GM12891 (cell line): ENCODE results near the gene JMJD8.

Source experiments
- DNase-seq: peaks from one replicate; pipeline ENCODE4 v3.0.0; 2011; ENCODE audit warnings: low spot score; ENCODE audit not compliant: insufficient read length
- FAIRE-seq: peaks from 2 replicates; lab custom pipeline; 2011; peaks lifted over from hg19 to GRCh38; lab: Jason Lieb, UNC
- PAX5 ChIP-seq: IDR thresholded peaks from 2 replicates; pipeline ENCODE4 v1.6.1; 2011; ENCODE audit warnings: low read length, moderate library complexity, mild to moderate bottlenecking; ENCODE audit not compliant: insufficient read depth, severe bottlenecking
- POLR2A ChIP-seq: IDR thresholded peaks from 2 replicates; pipeline ENCODE4 v1.6.1; 2011; ENCODE audit warnings: low read depth, low read length, control low read depth
- POLR2AphosphoS5 ChIP-seq: IDR thresholded peaks from 2 replicates; pipeline ENCODE4 v1.6.1; 2011; ENCODE audit warnings: low read depth, low read length, control low read depth
- POU2F2 ChIP-seq: IDR thresholded peaks from 2 replicates; pipeline ENCODE4 v1.6.1; 2011; ENCODE audit warnings: low read depth, mild to moderate bottlenecking, control low read depth, low read length, moderate library complexity
- SPI1 ChIP-seq: IDR thresholded peaks from 2 replicates; pipeline ENCODE4 v1.6.1; 2011; ENCODE audit warnings: low read depth, low read length, control low read depth
- TAF1 ChIP-seq: IDR thresholded peaks from 2 replicates; pipeline ENCODE4 v1.6.1; 2011; ENCODE audit warnings: low read depth, low read length, control low read depth

Gene JMJD8

DNA sequence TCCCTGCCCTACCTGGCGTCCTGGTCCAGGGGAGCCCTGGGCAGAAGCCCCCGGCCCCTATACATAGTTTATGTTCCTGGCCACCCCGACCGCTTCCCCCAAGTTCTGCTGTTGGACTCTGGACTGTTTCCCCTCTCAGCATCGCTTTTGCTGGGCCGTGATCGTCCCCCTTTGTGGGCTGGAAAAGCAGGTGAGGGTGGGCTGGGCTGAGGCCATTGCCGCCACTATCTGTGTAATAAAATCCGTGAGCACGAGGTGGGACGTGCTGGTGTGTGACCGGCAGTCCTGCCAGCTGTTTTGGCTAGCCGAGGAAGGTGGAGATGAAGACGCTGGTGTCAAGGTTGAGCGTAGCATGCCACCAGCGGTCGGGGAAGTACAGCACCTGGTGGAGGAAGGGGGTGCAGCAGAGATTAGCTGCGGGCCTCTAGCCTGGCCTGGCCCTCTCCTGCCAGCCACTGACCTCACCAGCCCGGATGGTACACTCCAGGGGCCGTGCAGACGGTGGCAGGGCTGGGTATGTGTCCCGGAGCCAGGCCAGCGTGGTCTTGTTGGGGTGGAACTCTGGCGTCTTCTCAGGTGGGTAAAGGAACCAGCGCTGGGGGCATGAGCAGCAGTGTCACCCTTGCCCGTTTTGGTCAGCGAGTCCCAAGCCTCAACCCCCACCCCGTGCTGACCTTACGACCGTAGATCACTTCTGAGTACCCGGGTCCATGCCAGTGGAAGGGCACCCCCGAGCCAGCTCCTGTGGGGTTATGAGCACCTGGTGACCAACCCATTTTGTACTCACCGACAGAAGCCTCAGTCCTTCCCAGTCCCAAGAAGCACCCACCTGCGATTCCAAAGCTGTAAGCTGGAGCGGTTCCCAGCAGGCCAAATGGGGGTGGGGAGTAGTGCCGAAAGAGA is 1.4 kb downstream of the JMJD8 start:
- no peak for FAIRE-seq
- TF ChIP-seq PAX5: no peak
- no peak for TF ChIP-seq SPI1
- TF ChIP-seq TAF1: no peak
- no peak for TF ChIP-seq POLR2A
- no peak for TF ChIP-seq POU2F2
- no peak for DNase-seq

DNA sequence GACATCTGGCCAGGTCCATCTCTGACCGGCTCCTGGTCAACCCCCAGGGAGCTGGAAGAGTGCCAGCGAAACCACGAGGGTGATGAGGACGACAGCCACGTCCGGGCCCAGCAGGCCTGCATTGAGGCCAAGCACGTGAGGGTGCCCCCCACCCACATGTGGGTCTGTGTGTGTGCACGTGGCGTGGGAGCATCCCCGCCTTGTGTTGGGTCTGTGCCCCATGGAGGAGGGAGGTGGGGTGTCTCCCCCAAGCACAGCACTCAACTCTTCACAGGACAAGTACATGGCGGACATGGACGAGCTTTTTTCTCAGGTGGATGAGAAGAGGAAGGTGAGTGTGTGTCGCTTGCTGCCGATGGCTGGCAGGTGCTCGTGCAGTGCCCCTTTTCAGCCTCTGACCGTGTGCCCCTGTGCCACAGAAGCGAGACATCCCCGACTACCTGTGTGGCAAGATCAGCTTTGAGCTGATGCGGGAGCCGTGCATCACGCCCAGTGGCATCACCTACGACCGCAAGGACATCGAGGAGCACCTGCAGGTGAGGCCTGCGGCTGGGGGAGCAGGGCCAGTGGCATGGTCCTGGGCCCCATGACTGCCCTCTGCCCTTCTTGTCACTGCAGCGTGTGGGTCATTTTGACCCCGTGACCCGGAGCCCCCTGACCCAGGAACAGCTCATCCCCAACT is 2.2 kb downstream of the JMJD8 start:
- TF ChIP-seq PAX5: no peak
- TF ChIP-seq POLR2A: 0 out of 2 replicates have a peak, but pooled peaks have one; percentile 16
- DNase-seq (no peak), FAIRE-seq (no peak)

DNA sequence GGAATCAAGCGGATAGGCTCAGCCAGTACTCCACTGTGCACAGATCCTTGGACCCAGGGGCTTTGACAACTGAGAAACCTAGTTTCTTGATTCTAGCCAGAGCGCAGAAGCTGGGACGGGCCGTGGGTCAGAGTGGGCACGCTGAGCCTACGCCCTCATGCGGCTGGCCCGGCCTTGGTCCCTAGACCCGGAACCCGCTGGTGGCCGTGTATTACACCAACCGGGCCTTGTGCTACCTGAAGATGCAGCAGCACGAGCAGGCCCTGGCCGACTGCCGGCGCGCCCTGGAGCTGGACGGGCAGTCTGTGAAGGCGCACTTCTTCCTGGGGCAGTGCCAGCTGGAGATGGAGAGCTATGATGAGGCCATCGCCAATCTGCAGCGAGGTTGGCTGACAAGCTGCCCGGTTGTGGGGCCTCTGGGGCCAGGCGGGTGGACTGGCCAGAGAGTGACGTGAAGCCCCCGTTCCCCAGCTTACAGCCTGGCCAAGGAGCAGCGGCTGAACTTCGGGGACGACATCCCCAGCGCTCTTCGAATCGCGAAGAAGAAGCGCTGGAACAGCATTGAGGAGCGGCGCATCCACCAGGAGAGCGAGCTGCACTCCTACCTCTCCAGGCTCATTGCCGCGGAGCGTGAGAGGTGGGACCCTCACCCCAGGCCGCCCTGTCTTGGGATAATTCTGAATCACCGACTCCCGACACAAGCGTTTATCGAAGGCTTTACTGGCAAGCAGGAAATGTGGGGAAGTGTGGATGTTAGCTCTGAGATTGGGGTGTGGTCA is 3.0 kb downstream of the JMJD8 start:
- no peak for DNase-seq

DNA sequence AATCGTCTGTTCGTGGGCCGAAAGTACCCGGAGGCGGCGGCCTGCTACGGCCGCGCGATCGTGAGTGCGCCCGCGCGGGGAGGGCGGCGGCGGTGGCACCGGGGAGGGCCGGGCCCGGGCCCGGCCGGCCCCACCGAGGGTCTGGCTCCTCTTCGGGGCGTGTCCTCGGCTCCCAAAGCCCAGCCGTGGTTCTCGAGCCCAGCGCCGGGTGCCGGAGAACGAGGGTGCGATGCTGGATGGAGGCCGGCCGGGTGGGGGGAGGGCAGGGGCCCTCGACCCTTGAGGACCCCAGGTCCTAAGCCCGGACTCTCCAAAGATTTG is 3.5 kb downstream of the JMJD8 start:
- FAIRE-seq (no peak), DNase-seq (no peak)
- TF ChIP-seq POLR2A: no peak
- TF ChIP-seq PAX5: no peak
- TF ChIP-seq POLR2AphosphoS5: no peak
- TF ChIP-seq POU2F2: no peak
- TF ChIP-seq SPI1: no peak
- no peak for TF ChIP-seq TAF1

More for the DNA sequence above, 3.0 kb downstream of the JMJD8 start:
- peak; percentile 41 for FAIRE-seq
- TF ChIP-seq TAF1 (no peak), POU2F2 (no peak), PAX5 (no peak), POLR2AphosphoS5 (no peak), SPI1 (no peak), POLR2A (no peak)

DNA sequence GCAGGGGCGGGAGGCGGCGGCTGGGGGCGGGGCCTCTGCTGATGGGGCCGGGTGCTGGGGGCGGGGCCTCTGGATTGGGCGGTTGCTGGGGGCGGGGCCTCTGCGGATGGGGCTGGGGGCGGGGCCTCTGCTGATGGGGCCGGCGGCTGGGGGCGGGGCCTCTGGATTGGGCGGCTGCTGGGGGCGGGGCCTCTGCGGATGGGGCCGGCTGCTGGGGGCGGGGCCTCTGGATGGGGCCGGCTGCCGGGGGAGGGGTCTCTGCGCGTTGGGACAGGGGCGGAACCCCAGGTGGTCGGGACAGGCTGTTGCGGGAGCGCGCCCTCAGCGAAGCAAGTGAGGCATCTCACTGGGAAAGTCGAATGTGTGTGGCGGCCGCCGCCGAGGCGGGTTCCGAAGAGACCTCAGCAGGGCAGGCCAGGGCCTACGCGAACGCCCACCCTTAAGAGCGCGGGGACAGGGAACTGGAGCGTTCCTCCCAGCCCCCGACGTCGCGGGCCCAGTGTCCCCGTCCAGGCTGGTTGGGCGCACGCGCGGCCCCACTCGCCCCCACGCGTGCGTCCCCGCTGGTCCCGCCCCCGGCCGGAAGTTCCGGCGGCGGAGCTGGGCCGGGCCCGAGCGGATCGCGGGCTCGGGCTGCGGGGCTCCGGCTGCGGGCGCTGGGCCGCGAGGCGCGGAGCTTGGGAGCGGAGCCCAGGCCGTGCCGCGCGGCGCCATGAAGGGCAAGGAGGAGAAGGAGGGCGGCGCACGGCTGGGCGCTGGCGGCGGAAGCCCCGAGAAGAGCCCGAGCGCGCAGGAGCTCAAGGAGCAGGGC is 4.1 kb downstream of the JMJD8 start, which contains the start of gene STUB1:
Gene STUB1 (plus strand): TSS at position 597 of the 811 bp plus-strand sequence. CDS start 116 bp downstream, at position 713.
- FAIRE-seq (peak; percentile 94), DNase-seq (peak; percentile 79)
- TF ChIP-seq POU2F2 (no peak), SPI1 (no peak), PAX5 (no peak), POLR2AphosphoS5 (no peak), TAF1 (no peak)

DNA sequence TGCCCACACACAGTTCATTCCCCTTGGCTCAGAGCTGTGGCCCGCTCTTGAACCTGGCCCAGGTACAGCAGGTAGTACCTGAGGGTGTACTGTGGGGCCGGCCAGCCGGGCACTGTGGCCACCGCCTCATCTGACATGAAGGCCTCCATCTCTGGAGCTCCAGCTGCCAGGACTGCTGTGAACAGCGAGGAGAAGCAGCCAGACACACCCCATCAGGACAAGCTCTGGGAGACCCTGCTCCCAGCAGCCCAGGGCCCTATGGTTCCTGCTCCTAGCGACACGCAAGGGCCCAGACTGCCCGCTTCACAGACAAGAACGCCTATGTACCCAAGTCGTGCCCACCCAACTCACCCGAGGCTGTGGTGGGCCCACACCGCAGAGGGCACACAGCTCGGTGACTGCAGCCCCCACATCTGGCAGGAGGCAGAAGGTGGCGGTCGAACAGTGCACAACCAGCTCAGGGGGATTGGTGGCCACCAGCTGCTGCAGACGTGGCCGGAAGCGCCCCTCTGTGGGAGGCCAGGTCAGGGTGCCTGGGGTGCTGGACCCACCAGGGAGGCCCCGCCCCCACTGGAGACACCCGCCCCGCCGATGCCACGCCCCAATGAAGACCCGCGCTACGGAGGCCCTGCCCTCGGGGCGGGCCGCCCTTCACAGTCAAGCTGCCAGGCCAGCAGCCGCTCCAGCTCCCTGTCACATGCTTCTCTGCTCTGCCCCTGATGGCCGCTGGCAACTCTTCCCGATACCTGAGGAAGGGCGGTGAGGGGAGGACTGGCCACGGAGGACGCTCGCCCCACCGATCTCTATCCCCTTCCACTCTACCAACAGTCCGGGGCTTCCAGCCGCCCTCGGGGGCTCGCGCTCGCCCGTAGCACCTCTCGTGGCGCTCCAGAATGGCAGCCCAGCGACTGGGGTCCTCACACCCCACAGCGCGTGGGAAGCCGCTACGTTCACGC is 5.0 kb downstream of the JMJD8 start:
- TF ChIP-seq PAX5 (no peak), POLR2A (no peak), TAF1 (no peak), SPI1 (no peak), POU2F2 (no peak), POLR2AphosphoS5 (no peak)
- FAIRE-seq: peak; percentile 72
- no peak for DNase-seq

DNA sequence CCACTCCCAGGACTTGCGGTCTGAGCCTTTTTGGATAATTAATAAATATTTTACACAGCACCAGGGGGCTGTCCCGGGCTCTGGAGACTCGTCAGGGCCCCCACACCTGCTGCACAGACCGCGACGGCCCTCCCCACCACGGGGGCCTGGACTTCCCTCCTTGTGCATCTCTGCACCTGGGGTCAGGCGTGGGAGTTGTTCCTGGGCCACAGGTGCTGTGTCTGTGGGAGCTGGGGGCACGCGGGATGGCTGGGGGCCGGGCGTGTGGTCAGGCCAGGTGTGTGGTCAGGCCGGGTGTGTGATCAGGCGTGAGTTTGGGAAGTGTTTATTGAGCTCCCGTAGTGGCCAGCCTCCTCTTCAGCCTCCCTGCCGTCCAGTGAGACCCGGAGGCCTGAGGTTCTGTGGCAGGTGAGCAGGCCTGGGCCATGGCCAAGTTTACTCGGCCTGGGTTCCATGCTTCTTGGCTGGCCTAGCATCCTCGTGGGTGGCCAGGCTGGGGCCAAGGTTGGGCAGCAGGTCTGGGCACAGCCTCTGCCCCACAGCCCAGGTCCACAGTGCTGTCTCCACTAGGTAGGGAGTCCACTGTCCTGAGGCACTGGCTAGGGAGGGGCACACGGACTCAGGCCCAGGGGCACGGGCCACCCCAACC is 5.8 kb downstream of the JMJD8 start:
- FAIRE-seq (peak; percentile 38), DNase-seq (no peak)
- TF ChIP-seq TAF1 (no peak), POU2F2 (no peak), PAX5 (no peak), POLR2A (no peak), POLR2AphosphoS5 (no peak), SPI1 (no peak)
